Mesendoderm (in vitro differentiated cells): ENCODE measurements around the gene SLC24A4.

Source experiments
- DNase-seq: peaks from one replicate; pipeline ENCODE4 v3.0.0; 2013
- H2AK5ac ChIP-seq: 2 replicates; pipeline ENCODE4 v1.6.1; 2013; ENCODE audit warnings: low read length, inconsistent platforms
- H2BK120ac ChIP-seq: 2 replicates; pipeline ENCODE4 v1.6.1; 2013; ENCODE audit warnings: low read depth, mild to moderate bottlenecking, low read length, moderate library complexity, mixed read lengths
- H2BK15ac ChIP-seq: replicated peaks from 2 replicates; pipeline ENCODE4 v1.6.1; 2013; ENCODE audit warnings: low read depth, mild to moderate bottlenecking, moderate library complexity
- H2BK5ac ChIP-seq: 2 replicates; pipeline ENCODE4 v1.6.1; 2013; ENCODE audit warnings: low read length, inconsistent platforms
- H3K18ac ChIP-seq: 2 replicates; pipeline ENCODE4 v1.6.1; 2013; ENCODE audit warnings: mild to moderate bottlenecking, low read length, mixed read lengths
- H3K23ac ChIP-seq: one replicate; pipeline ENCODE4 v1.6.1; 2013; ENCODE audit warnings: low read length
- H3K27ac ChIP-seq: 2 replicates; pipeline ENCODE4 v1.5.1; 2013; ENCODE audit warnings: low read depth, mild to moderate bottlenecking, inconsistent platforms, low read length, moderate library complexity
- H3K27me3 ChIP-seq: 2 replicates; pipeline ENCODE4 v1.6.1; 2013; ENCODE audit warnings: low read length, control low read depth, mild to moderate bottlenecking, inconsistent platforms; ENCODE audit not compliant: insufficient read depth, poor library complexity
- H3K36me3 ChIP-seq: 2 replicates; pipeline ENCODE4 v1.6.1; 2013; ENCODE audit warnings: low read length, inconsistent platforms; ENCODE audit not compliant: control insufficient read depth, insufficient read depth
- H3K4ac ChIP-seq: one replicate; pipeline ENCODE4 v1.6.1; 2013; ENCODE audit warnings: low read depth, mild to moderate bottlenecking, low read length, moderate library complexity
- H3K4me1 ChIP-seq: 2 replicates; pipeline ENCODE4 v1.6.1; 2013; ENCODE audit warnings: low read depth, low read length, inconsistent platforms; ENCODE audit not compliant: control insufficient read depth
- H3K4me2 ChIP-seq: 2 replicates; pipeline ENCODE4 v1.6.1; 2013; ENCODE audit warnings: low read length
- H3K4me3 ChIP-seq: 2 replicates; pipeline ENCODE4 v1.5.1; 2013; ENCODE audit warnings: mild to moderate bottlenecking, low read length
- H3K56ac ChIP-seq: one replicate; pipeline ENCODE4 v1.6.1; 2013; ENCODE audit warnings: low read length
- H3K79me1 ChIP-seq: 2 replicates; pipeline ENCODE4 v1.6.1; 2013; ENCODE audit warnings: low read length, inconsistent platforms
- H3K79me2 ChIP-seq: 2 replicates; pipeline ENCODE4 v1.6.1; 2013; ENCODE audit warnings: mild to moderate bottlenecking, low read length; ENCODE audit not compliant: control insufficient read depth, insufficient read depth
- H3K9ac ChIP-seq: 2 replicates; pipeline ENCODE4 v1.6.1; 2013; ENCODE audit warnings: low read length, inconsistent platforms
- H4K5ac ChIP-seq: one replicate; pipeline ENCODE4 v1.6.1; 2013; ENCODE audit warnings: low read length
- H4K8ac ChIP-seq: one replicate; pipeline ENCODE4 v1.6.1; 2013; ENCODE audit warnings: low read depth, mild to moderate bottlenecking, control low read depth, low read length, moderate library complexity
- WGBS: extraction: QIAGEN DNeasy Blood & Tissue Kit; methylation state at CpG from one replicate; pipeline ENCODE4 v1.1.7; 2013; ENCODE audit warnings: low lambda C conversion rate, missing lambda C conversion rate; ENCODE audit not compliant: insufficient coverage; ENCODE audit errors: extremely low coverage; 5-methylcytosine and 5-hydroxymethylcytosine counted together

SLC24A4 gene

DNA sequence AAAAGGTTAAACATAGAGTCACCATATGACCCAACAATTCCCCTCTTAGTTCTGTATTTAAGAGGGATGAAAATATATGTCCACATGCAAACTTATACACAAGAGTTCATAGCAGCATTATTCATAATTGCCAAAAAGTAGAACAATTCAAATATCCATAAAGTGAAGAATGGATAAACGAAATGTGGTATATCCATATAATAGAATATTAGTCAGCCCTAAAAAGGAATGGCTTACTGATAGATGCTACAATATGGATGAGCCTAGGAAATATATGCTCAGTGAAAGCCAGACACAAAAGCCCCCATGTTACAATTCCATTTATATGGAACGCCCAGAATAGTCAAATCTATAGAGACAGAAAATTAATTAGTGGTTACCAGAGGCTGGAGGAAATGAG lies 146.6 kb downstream of the SLC24A4 start:
- no peak overlapping the region for H3K9ac ChIP-seq
- H3K4me3 ChIP-seq, result no peak overlapping the region
- H2BK15ac ChIP-seq, result no peak overlapping the region
- DNase-seq, result no peak
- H3K36me3 ChIP-seq, result no peaks in the 10 kb centered on the region
- H3K27ac ChIP-seq, result no peak overlapping the region
- H3K4ac ChIP-seq, result no peak overlapping the region
- H2BK5ac ChIP-seq, result no peak overlapping the region
- H3K56ac ChIP-seq, result no peak overlapping the region
- H3K79me2 ChIP-seq, result no peaks in the 10 kb centered on the region
- no peak overlapping the region for H4K5ac ChIP-seq
- no peak overlapping the region for H3K18ac ChIP-seq
- H3K27me3 ChIP-seq, result no peaks in the 10 kb centered on the region
- H2BK120ac ChIP-seq, result no peak overlapping the region
- H3K4me1 ChIP-seq, result no peaks in the 10 kb centered on the region
- no peak overlapping the region for H3K23ac ChIP-seq
- no peaks in the 10 kb centered on the region for H3K79me1 ChIP-seq
- H2AK5ac ChIP-seq, result no peak overlapping the region
- no CpG with 5 or more reads among the region's 2 CpGs for WGBS
- H3K4me2 ChIP-seq, result no peak overlapping the region
- H4K8ac ChIP-seq, result no peak overlapping the region

DNA sequence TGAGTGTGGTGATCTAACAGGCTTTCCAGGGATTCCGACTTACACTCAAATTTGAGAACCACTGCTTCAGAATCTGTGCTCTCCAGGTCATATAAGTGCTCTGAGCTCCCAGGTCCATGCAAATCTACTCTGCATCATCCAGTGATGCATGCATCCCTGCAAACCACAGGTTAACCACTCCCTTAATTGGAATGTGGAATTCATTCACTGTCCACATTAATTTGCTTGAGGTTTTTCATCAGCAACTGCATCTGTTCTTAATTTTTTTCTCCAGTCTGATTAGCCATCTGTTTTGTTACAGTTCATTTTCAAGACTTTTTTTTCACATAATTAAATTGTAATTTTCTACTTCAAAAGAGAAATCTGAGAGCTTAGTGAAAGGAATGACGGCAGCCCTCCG lies 147.2 kb downstream of the SLC24A4 start:
- Histone ChIP-seq H3K9ac (no peak overlapping the region), H3K36me3 (no peaks in the 10 kb centered on the region), H3K4me2 (no peak overlapping the region), H3K4me1 (no peaks in the 10 kb centered on the region), H3K18ac (no peak overlapping the region), H3K79me1 (no peaks in the 10 kb centered on the region), H3K27me3 (no peaks in the 10 kb centered on the region), H2BK120ac (no peak overlapping the region), H3K4me3 (no peak overlapping the region), H3K4ac (no peak overlapping the region), H3K79me2 (no peaks in the 10 kb centered on the region), H3K27ac (no peak overlapping the region), H2BK15ac (no peak overlapping the region), H2AK5ac (no peak overlapping the region), H3K56ac (no peak overlapping the region), H3K23ac (no peak overlapping the region), H4K5ac (no peak overlapping the region), H2BK5ac (no peak overlapping the region), H4K8ac (no peak overlapping the region)
- WGBS, result no CpG with 5 or more reads among the region's 3 CpGs
- no peak for DNase-seq

DNA sequence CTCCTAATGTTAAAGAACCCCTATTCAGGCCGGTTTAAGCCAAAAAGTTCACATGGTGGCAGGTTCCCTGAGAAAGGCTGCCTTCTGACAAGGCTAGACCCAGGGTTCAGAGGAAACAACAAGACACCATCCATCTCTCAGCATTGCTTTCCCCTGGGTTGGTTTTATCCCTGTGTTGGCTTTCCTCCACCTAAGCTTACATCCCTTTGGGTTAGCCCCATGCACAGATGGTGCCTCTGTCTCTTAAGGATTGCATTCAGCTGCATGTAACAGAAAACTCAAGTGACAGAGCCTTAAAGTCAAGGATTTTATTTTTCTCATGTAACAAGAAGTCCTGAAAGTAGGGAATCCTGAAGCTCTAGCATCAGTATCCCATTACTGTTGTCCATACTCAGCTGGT lies 147.8 kb downstream of the SLC24A4 start:
- Histone ChIP-seq H3K27ac (no peak overlapping the region), H3K4me3 (no peak overlapping the region), H3K4me1 (no peaks in the 10 kb centered on the region), H3K23ac (no peak overlapping the region), H2AK5ac (no peak overlapping the region), H3K4ac (no peak overlapping the region), H3K79me1 (no peaks in the 10 kb centered on the region), H2BK120ac (no peak overlapping the region), H3K9ac (no peak overlapping the region), H4K5ac (no peak overlapping the region), H3K36me3 (no peaks in the 10 kb centered on the region), H2BK5ac (no peak overlapping the region), H3K18ac (no peak overlapping the region), H3K27me3 (no peaks in the 10 kb centered on the region), H4K8ac (no peak overlapping the region), H3K56ac (no peak overlapping the region), H3K4me2 (no peak overlapping the region), H2BK15ac (no peak overlapping the region), H3K79me2 (no peaks in the 10 kb centered on the region)
- WGBS, result no CpG with 5 or more reads among the region's 1 CpG
- DNase-seq, result no peak

DNA sequence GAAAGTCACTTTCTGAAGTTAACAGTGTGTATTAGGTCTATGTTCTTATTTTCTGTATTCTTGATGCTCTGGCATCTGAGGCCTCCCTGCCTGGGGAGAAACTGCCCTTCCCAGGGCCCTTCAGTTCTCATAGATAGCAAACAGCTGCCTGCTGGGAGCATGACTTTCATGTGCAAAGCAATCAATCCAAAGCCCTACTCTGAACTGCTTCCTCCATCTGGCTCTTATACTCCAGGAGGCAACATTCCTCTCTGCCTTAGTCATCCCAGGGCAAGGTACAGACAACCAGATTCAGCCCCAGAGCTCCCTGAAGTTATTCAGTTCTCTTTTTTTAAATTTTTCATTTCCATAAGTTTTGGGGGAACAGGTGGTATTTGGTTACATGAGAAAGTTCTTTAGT lies 149.0 kb downstream of the SLC24A4 start:
- H3K79me2 ChIP-seq, result no peaks in the 10 kb centered on the region
- no peak overlapping the region for H4K5ac ChIP-seq
- H3K79me1 ChIP-seq, result no peaks in the 10 kb centered on the region
- H3K4me2 ChIP-seq, result no peak overlapping the region
- H3K36me3 ChIP-seq, result no peaks in the 10 kb centered on the region
- H3K4me3 ChIP-seq, result no peak overlapping the region
- H2AK5ac ChIP-seq, result no peak overlapping the region
- no peak overlapping the region for H2BK15ac ChIP-seq
- H2BK120ac ChIP-seq, result no peak overlapping the region
- H3K9ac ChIP-seq, result no peak overlapping the region
- H3K56ac ChIP-seq, result no peak overlapping the region
- no peak overlapping the region for H3K4ac ChIP-seq
- no peaks in the 10 kb centered on the region for H3K27me3 ChIP-seq
- H2BK5ac ChIP-seq, result no peak overlapping the region
- H3K18ac ChIP-seq, result no peak overlapping the region
- no peak overlapping the region for H3K23ac ChIP-seq
- no peak overlapping the region for H3K27ac ChIP-seq
- peak; percentile 86 for DNase-seq
- no peaks in the 10 kb centered on the region for H3K4me1 ChIP-seq
- no peak overlapping the region for H4K8ac ChIP-seq

DNA sequence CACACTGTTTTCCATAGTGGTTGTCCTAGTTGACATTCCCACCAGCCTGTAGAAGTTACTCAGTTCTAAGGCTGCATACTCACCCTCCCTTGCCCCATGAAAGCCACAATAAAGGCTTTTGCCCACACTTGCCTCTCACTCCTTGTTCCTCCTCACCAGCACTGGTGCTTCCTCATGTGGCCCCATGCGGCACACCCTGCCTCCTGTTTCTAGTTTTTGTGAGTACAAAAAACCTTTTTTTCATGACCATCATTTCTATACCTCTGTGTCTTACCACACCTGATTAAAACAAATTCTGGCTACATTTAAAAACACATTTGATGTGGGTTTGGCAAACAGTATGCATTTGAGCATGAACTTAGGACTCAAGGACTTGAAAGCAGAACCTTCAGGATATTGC lies 149.9 kb downstream of the SLC24A4 start:
- DNase-seq, result no peak
- H2AK5ac ChIP-seq, result no peak overlapping the region

DNA sequence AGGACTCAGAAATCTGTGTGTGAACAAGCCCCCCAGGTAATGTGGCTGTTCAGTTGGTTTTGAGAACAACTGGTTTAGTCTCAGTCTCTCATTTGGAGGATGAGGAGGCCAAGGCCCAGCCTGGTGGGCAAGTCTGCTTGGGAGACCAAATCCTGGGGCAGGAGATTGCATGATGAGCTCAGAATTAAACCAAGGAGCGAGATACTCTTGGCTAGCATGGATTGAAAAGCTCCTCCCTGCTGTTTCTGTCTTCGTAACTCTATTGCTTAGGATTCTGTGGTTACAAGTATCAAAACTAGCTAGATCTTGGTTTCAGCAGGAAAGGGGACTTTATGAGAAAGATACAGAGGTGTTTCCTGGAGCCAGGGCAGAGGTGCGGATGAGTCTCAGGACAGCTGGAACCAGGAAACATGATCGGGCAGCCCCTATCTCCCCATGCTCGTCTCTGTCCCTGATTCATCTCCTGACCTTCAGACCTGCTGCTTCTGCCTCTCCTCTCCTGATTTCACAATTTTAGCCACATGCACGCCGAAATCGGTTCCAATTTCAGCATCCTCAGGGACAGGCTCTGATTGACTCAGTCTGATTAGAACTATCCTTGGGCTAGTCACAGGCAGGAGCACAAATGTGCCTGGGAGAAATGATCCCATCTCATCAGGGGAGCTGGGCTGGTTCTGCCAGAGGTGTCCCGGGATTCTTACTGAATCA lies 150.4 kb downstream of the SLC24A4 start:
- Histone ChIP-seq H2BK5ac (no peak overlapping the region), H3K27ac (no peak overlapping the region), H3K4ac (no peak overlapping the region), H3K79me2 (no peaks in the 10 kb centered on the region), H2BK15ac (no peak overlapping the region), H3K79me1 (no peaks in the 10 kb centered on the region), H4K8ac (no peak overlapping the region), H3K56ac (no peak overlapping the region), H2AK5ac (no peak overlapping the region), H3K36me3 (no peaks in the 10 kb centered on the region), H3K4me3 (no peak overlapping the region), H3K9ac (no peak overlapping the region), H4K5ac (no peak overlapping the region), H2BK120ac (no peak overlapping the region), H3K23ac (no peak overlapping the region), H3K4me2 (no peak overlapping the region), H3K27me3 (no peaks in the 10 kb centered on the region), H3K18ac (no peak overlapping the region), H3K4me1 (no peaks in the 10 kb centered on the region)
- no peak for DNase-seq
- no CpG with 5 or more reads among the region's 9 CpGs for WGBS

More for the DNA sequence above, 149.9 kb downstream of the SLC24A4 start:
- H3K79me2 ChIP-seq, result no peaks in the 10 kb centered on the region
- no peak overlapping the region for H3K4me3 ChIP-seq
- H3K18ac ChIP-seq, result no peak overlapping the region
- H3K79me1 ChIP-seq, result no peaks in the 10 kb centered on the region
- no CpG with 5 or more reads among the region's 1 CpG for WGBS
- H3K4me1 ChIP-seq, result no peaks in the 10 kb centered on the region
- no peak overlapping the region for H3K56ac ChIP-seq
- no peak overlapping the region for H4K5ac ChIP-seq
- H3K4ac ChIP-seq, result no peak overlapping the region
- no peak overlapping the region for H3K27ac ChIP-seq
- no peak overlapping the region for H3K4me2 ChIP-seq
- H4K8ac ChIP-seq, result no peak overlapping the region
- no peak overlapping the region for H2BK5ac ChIP-seq
- H3K36me3 ChIP-seq, result no peaks in the 10 kb centered on the region
- no peak overlapping the region for H2BK15ac ChIP-seq
- H3K27me3 ChIP-seq, result no peaks in the 10 kb centered on the region
- no peak overlapping the region for H3K9ac ChIP-seq
- H3K23ac ChIP-seq, result no peak overlapping the region
- no peak overlapping the region for H2BK120ac ChIP-seq
